ENCODE measurements around the gene TNK2.
A peak's percentile ranks its signal among the peaks of the same experiment; 100 is the strongest.
"Not testable (repeated sequence)": the region's sequence is repeated elsewhere in the genome, so short reads cannot be mapped to it uniquely, and the experiment has no call there.

Gene TNK2

DNA sequence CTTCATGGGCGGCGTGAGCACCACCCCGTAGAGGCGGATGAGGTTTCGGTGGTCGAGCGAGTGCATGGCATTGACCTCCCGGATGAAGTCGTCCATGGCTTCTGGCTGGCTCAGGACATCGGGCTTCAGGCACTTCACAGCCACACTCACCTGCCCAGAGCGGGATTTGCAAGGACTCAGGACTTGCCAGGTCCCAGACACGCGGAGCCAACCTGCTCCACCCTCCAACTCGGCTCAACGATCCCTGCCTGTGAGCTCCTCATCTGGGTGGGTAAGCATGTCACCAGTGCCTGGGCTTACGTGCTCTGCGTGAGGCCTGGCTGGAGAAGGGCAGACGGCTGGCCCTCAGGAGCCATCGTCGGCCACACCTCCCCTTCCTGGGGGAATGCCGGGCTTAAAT, 25.2 kb downstream of the TNK2 start:
- DNase-seq: no peak

GRCh38 chr3:195882002-195882441, 26.3 kb downstream of the TNK2 start:
- no peak for DNase-seq

GRCh38 chr3:195881276-195881988, 26.9 kb downstream of the TNK2 start:
- DNase-seq: no peak

DNA sequence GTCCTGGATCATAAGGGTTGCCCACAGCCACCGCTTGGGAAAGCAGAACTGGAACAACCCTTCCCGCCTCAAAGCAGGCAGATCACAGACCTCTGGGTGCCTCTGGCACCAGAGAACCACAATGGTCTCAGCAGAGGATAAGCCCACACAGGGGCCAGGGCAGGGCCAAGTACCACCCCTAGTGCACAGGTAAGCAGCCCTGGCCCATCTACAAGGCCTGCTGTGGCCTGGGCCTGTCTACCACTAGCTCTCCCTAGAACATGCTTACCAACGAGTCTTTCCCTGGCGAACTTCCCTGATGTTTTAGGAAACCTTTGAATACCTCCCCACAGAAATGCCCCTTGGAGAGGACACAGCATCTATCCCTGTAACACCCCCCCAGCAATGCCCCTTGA, 28.3 kb downstream of the TNK2 start:
- no peak for DNase-seq

- DNase-seq: no peak
Measured at GRCh38 chr3:195879416-195880036, 28.8 kb downstream of the TNK2 start.

- no peak for DNase-seq
Measured at GRCh38 chr3:195878424-195879274, 29.7 kb downstream of the TNK2 start.

DNA sequence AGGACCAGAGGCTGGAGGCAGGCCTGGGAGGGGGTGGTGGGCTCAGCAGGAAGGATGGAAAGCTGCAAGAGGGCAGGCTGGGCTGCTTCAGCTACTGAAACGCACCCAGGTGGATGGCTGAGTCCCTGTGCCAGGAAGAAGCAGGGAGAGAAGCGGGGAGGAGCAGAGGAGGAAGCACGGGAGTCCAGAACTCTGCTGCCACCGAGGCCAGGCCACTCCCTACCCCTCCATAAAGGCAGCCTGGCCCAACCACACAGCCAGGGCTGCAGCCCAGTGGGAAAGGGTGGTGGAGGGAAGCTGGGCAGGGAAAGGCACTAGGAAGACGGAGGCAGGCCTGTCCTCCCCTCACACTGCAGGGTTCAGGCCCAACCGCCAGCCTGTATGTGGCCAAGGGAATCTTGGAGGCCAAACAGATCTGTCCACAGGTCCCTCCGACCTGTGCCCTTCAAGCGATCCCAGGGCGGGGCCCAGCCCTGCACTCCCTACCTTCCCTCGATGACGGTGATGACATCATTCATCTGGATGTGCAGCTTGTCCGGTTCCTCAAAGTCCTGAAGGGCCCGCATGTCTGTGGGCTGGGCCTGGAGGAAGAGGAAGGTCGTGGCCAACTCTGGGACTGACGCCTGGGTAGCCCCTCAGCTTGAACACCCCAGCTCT, 30.5 kb downstream of the TNK2 start:
- no peak for DNase-seq

DNA sequence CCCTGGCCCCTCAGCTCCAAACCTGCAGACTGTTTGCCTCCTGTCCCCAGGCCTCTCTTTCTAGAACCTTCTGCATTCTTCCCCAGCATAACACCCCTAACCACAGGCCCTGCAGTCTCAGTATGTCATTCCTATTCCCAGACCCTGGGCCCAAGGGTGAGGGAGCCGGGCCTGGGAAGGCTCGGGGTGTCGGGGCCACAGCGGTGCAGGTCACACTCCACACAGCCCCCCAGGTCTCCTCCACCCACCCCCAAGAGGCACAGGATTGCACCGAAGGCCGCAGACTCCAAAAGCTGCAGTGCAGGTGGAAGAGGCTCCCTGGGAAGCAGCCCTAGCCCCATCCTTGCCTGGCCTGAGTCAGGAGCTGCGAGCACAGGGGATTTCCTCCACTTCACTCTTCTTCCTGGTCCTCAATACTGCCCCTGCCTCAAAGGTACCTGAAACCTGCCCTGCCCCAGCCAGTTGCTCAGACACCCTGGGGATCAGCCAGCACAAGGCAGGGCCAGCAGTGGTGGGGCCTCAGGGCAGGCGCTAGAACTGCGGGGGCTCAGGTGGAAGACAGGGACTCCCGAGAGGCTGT, 31.1 kb downstream of the TNK2 start:
- no peak for DNase-seq

- DNase-seq: peak; percentile 22
Measured at GRCh38 chr3:195876297-195877064, 31.9 kb downstream of the TNK2 start.

GRCh38 chr3:195875482-195876236, 32.7 kb downstream of the TNK2 start:
- no peak for DNase-seq

GRCh38 chr3:195873971-195874370, 34.4 kb downstream of the TNK2 start:
- no peak for DNase-seq

DNA sequence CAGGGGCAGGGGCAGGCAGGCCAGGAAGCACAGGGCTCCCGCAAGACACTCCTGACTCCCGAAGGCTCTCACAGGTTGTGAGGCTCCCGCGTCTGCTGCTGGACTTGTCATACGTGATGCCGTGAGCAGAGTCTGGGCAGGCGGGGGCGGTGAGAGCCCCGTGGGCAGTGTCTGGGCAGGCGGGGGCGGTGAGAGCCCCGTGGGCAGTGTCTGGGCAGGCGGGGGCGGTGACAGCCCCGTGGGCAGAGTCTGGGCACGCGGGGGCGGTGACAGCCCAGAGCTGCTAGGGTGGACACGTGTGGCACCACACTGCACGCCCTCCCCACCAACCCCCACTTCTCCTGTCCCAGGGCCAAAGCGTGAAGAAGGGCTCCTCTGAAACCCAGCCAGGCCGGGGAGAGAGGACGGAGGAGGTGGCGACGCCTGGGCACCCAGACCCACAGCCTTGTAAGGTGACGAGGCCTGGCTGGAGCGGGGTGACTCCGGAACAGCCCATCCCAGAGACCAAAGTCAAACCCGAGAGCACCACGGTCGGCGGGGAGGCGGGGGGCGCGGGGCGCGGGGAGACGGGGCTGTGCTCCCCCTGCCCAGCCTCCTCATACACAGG, 35.0 kb downstream of the TNK2 start:
- no peak for DNase-seq

- DNase-seq: no peak
Measured at GRCh38 chr3:195872800-195873199, 35.6 kb downstream of the TNK2 start.

DNA sequence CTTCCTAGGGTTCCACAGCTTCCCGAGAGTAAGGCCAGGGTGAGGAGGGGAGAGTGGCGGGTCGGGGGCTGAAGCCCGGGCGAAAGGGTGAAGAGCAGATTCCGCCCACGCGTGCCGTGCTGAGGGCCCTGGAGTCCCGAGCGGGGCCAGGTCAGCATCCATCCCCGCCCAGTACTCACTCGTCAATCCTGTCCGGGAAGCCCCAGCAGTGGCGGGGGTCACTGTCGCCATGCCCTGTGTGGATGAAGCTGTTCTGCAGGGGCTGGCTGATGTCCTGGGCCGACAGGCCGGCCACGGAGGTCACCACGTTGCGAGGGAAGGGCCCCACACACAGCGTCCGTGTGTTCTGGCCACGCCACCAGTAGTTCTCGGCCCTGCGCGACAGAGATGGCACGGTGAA, 36.3 kb downstream of the TNK2 start:
- DNase-seq: no peak

DNA sequence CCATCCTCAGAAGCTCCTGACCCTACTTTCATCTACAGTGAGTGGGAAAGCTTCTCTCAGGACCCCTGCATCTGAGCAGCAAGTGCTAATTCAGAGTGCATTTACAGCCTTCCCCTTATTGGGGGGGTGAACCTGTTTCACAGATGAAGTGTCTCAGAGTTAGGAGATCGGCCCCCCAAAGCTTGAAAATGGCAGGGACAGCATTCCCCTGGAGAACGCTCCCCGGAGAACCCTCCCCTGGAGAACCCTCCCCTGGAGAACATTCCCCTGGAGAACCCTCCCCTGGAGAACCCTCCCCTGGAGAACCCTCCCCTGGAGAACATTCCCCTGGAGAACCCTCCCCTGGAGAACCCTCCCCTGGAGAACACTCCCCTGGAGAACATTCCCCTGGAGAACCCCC, 36.7 kb downstream of the TNK2 start:
- not testable (repeated sequence) for DNase-seq

GRCh38 chr3:195870937-195871336, 37.4 kb downstream of the TNK2 start:
- no peak for DNase-seq

DNA sequence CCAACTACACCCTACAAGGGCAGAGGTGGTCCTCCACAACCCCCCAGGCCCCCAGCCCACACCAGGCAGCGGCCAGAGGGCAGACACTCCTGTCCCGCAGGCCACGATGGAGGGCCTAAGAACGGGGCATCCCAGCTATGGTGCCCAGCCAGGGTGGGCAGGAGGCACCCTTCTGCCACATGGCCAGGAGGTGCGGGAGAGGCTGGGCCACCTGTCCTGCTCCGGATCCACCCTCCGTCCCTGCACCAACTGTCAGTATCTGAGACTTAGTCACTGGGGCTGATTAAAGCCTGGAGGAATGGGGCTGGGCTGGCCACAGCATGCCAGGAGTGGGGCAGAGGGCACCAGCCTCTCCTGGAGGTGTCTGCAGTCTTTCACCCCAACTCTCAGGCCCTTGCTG, 37.9 kb downstream of the TNK2 start:
- no peak for DNase-seq

- no peak for DNase-seq
Measured at GRCh38 chr3:195869413-195870001, 38.8 kb downstream of the TNK2 start.

DNA sequence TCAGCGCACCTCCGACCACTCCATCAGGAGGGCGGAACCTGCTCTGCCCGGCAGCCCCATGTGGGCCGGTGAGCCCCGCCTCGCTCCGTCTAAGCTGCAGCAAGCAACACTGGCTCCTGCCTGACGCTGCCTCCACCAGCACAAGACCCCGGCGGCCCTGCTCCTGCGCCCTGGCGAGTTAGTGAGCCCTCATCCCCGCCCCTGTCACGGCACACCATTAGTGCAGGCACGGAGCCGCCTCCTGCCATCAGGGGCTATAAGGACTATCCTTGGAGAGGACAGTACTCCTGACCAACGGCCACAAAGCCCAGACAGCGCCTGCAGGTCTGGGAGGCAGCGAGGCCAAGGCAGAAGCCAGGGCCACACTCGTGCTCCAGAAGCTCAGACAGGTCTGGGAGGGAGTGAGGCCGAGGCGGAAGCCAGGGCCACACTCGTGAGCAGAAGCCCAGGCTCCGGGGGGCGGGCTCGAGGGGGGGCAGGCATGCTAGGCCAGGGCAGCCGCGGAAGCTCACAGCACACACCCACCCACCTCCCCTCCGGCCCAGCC, 39.4 kb downstream of the TNK2 start:
- DNase-seq: no peak

DNA sequence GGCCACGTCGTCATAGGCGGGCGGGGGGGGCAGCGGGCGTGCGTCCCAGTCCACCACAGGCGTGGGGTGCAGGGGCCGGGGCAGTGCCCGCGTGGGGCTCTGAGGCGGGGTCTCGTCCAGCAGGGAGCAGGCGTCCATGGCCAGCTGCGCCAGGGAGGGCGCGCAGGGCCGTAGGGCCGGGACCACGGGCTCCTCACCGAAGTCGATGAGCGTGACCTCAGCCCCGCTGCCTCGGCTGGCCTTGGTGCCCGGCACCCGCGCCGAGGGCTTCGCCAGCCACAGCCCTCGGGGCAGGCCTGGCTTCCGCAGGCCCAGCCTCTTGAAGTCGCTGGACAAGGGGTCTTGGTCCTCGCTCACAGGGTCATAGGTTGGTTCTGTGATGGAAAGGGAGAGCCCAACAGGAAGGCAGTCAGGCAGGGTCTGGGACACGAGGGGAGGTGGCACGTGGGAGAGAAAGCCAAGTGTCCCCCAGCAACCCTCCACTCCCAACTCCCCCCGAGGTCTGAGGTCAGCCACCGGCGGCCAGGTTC, 40.0 kb downstream of the TNK2 start:
- DNase-seq: no peak
